Activated T-cell treated with anti-CD3 and anti-CD28 coated beads for 48 hours (primary cell): ENCODE measurements around the gene HOOK1.
"Not testable (repeated sequence)": the region's sequence is repeated elsewhere in the genome, so short reads cannot be mapped to it uniquely, and the experiment has no call there.

Source experiments
- DNase-seq: peaks from one replicate; pipeline ENCODE4 v3.0.0-alpha.2; 2020; ENCODE audit warnings: low read depth

Gene HOOK1

GRCh38 chr1:59885160-59885832 is 70.5 kb downstream of the HOOK1 start:
- DNase-seq, result no peak

- no peak for DNase-seq
Measured at GRCh38 chr1:59892841-59893811, 78.4 kb downstream of the HOOK1 start.

GRCh38 chr1:59897165-59897564 is 82.4 kb downstream of the HOOK1 start:
- no peak for DNase-seq

- no peak for DNase-seq
Measured at GRCh38 chr1:59898927-59899326, 84.2 kb downstream of the HOOK1 start.

- no peak for DNase-seq
Measured at GRCh38 chr1:59900640-59901039, 85.9 kb downstream of the HOOK1 start.

GRCh38 chr1:59901770-59902388 is 87.1 kb downstream of the HOOK1 start:
- no peak for DNase-seq

GRCh38 chr1:59903141-59903754 is 88.5 kb downstream of the HOOK1 start:
- no peak for DNase-seq

GRCh38 chr1:59906931-59907330 is 92.2 kb downstream of the HOOK1 start:
- DNase-seq, result no peak

GRCh38 chr1:59908084-59908483 is 93.3 kb downstream of the HOOK1 start:
- DNase-seq, result no peak

GRCh38 chr1:59908682-59909081 is 93.9 kb downstream of the HOOK1 start:
- DNase-seq, result no peak

- not testable (repeated sequence) for DNase-seq
Measured at GRCh38 chr1:59914791-59915286, 100.1 kb downstream of the HOOK1 start.

- DNase-seq, result no peak
Measured at GRCh38 chr1:59915516-59915915, 100.8 kb downstream of the HOOK1 start.

GRCh38 chr1:59917026-59917784 is 102.5 kb downstream of the HOOK1 start:
- DNase-seq, result no peak

- DNase-seq, result no peak
Measured at GRCh38 chr1:59917785-59918180, 103.0 kb downstream of the HOOK1 start.

- DNase-seq, result no peak
Measured at GRCh38 chr1:59919746-59920145, 105.0 kb downstream of the HOOK1 start.

- DNase-seq, result not testable (repeated sequence)
Measured at GRCh38 chr1:59921258-59921899, 106.6 kb downstream of the HOOK1 start.

GRCh38 chr1:59924653-59925052 is 109.9 kb downstream of the HOOK1 start:
- no peak for DNase-seq
